CD1c-positive myeloid dendritic cell (primary cell): ENCODE results near the gene TMEM128.
"Not testable (repeated sequence)": the region's sequence is repeated elsewhere in the genome, so short reads cannot be mapped to it uniquely, and the experiment has no call there.

ENCODE experiments used
- DNase-seq: peaks from one replicate; pipeline ENCODE4 v3.0.0-alpha.2; 2016; ENCODE audit errors: extremely low spot score

TMEM128 gene

DNA sequence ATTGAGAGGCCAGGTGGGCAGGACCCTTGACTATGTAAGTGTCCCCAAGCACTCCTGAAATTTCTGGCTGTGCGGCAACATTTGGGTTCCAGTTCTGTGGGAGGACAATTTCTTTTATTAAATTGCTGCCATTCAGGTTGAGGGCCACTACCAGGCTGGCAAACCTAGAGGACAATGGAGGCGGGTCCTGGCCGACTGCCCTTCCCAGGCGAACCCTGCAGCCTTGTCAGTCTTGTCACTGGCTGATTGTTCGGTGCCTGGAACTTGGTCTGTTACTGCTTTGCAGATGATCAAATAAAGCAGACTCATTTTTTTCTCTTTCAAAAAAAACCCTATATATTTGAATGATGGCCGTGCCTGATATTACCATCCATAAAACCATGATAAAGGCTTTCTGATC, 6.6 kb upstream of the TMEM128 start:
- DNase-seq, result no peak

DNA sequence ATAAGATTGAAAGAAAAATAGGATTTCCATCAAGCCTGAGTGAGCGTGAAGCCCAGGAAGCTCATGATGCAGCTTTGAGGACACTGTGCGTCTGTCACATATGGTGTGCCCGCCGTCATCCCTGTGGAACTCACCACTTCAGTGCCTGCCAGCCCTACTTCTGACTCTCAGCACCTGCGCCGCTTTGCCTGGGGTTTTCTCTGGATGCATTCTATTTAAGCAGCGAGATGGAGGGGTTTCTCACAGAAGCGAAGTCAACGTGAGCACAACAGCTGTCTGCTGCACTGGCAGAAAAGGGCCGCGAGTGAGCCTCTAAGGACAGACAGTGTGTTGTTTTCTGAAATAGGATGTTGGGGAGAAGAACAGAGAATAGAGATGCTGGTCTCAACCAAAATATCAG, 6.2 kb upstream of the TMEM128 start:
- no peak for DNase-seq

DNA sequence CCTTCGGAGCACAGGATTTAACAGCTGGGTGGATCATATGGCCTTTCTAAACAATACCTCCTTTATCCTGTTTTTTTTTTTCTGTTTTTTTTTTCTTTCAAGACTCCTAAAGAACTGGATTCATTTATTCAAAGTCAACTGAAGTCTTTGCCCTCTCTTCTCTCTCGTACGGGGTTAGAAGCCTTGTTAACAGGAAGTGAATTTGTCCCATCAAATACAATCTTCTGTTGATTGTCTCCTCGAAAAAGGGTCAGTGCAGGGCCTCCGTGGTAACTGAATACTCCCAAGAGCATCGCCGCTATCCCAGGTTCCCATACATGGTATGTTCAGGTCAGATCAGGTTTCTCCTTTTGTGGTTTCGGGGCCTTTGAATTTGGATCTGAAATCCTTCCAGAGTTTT, 1.8 kb upstream of the TMEM128 start:
- DNase-seq, result no peak

DNA sequence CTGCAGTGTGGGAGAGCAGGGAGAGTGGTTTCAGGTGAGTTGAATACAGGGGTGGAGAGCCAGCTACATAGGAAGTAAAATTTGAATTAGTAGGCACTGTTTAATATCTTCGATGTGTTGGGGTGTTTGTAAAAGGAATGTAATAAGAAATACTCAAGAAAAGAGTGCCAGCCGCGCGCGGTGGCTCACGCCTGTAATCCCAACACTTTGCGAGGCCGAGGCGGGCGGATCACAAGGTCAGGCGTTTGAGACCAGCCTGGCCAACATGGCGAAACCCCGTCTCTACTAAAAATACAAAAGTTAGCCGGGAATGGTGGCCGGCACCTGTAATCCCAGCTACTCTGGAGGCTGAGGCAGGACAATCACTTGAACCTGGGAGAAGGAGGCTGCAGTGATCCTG, 1.3 kb upstream of the TMEM128 start:
- DNase-seq, result not testable (repeated sequence)

DNA sequence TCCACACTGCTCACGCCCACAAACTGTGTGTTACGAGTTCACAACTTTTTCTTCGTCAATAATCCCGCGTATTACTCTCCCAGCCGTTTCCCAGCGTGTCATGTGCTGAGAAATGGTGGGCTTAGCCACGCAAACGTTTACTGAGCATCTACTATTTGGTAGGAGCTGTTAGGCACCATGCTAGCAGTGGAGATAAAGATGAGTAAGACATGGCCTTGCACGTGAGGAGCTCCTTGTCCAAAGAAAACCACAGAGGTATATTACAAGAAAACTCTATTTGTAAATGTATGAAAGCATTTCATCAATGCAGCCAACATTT, 821 bp upstream of the TMEM128 start:
- no peak for DNase-seq

DNA sequence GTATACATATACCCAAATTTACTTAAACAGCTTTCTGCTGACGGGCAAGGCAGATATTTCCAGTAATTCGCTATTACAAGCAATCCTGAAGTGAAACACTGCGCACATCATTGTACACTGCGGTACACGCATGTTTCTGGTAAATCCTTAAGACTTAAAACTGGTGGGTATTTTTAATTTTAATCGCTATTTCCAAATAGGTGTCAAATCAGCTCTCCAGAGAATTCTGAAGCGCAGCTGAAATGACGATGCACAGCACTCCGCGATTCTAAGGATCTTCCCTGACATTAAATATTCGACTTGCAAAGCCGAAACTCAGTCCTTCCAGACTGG, 361 bp downstream of the TMEM128 start:
- no peak for DNase-seq

DNA sequence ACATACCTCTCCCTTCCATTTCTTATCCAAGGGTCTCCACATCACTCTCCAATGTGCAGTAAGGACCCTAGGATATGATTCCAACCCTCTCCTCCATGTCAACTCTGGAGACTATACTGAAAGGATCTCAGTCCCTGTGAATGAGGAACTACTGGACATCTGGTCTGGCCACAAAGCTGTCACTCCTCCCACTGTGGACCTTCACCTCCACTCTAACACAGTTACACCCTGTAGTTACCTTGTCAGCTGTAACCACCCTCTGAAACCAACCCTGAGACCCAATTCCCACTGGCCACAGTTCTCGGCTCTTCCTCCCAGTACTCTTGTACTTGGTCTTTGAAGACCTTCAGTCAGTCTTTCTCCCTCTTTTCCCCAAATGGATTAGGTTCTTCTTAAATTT, 2.9 kb downstream of the TMEM128 start:
- no peak for DNase-seq

DNA sequence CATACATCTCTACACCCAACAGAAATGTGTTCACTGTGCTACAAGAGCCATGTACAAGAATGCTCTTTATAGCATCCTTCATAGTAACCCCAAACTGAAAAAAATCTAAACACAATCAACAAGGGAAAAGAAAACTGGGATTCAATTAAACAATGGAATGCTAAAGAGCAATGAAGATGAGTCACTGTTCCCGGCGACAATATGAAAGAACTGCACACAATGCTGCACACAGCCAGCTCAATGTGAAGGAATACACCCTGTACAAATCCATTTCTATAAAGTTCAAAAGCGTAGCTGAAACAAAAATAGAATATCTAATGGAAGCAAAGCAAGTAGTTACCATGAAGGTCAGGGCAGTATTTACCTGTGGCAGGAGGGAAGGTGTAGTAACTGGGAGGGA, 8.5 kb downstream of the TMEM128 start:
- not testable (repeated sequence) for DNase-seq

DNA sequence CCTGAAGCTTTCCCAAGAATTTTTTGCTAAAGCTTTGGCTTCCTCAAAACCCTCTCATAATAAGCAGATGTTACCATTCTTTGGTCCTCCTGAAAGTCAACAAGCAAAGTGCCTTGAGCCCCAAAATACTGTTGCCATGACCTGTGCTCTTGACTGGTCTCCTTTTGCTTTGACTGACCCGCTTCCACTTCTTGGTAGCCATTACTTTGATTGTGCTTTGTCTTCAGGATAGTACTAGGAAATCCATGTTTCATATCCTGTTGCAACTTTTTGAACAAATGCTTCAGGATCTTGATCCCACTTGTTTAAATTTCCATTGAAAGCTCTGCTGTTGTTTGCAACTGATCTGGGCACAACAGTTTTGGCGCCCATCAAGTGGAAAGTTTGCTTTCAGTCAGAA, 14.4 kb downstream of the TMEM128 start:
- DNase-seq, result no peak

DNA sequence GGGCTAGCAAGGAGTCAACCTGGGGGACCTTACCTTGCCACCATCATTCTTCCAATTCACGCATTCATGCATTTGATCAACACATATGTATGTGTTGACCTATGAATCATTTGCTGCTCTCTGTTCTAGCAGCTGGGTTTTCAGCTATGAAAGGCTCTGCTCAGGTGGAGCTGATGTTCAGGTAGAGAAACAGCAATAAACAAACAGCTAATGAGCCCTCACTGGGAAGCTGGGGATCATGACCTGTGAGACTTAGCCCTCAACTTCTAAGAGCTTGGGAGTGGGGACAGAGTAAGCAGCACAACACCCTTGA, 19.7 kb downstream of the TMEM128 start:
- DNase-seq, result no peak

DNA sequence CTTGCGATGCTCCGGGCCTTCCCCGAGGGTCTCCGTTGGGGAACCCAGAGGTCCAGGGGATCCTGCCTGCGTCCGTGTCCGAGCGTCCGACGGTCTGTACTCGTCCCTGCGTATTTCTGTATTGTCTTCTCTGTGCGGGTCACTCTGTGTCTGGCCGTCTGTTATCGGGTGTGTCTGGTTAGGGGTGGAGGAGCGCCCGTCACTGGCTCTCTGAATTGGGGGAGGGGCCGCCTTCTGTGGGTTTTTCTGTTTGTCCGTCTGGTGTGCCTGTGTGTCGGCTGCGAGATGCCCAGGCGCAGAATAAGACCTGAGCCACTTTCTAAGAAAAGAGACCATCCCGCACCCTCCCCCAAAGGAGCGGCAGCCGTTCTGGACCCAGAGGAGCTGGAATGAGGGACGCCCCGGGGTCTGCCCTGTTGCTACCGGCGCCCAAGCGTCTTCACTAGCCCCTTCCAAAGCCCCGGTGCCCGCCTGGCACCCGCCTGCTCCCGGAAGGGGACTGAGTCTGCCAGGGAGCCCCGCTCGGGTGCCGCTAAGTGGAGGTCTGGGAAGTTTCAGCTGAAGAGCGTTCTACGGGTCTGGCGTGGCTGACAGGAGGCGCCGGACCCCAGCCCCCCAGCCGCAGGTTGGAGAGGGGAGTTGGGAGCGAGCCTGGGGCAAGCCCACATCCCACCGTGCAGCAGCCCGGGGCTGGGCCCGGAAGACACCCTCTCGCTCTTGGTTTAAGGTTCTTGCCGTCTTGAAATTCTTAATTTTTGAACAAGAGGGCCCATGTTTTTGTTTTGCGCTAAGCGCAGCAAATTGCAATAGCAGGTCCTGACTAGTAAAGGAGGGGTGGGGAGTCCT, 20.3 kb downstream of the TMEM128 start:
- no peak for DNase-seq

DNA sequence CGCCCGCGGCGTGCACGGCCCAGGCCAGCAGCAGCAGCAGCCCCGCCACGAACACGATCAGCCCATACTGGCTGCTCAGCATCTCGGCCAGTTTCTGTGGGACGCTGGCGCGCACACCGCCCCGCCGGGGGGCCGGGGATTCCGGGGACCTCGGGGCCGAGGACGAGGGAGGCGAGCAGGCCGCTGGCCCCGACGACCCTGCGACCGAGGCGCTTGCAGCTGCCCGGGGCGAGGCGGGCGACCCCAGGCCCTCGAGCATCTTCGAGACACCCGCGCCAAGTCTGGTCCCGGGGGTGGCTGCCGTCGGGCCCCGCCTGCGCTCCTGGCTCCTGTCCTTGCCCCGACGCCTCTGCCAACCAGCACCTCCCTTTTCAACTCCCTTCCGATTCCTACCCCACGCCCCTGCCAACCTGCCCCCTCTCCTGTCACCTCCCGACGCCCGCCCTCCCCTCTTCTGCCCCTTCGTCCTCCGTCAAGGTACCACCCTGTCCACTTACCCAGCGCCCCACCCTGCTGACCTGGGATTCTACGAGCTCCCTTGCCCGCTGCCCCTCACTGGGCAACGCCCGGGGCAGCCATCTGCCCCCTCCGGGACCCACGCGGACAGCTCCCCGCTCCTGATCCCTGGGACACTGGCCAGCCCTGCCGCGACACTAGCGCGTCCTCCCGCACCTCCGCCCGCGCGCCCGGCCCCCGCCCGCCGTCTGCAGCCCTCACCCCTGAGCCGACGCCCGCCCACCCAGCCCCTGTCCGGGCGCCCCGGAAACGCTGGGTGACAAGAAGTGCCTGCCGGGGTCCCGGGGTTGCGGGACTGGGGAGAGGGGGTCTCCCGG, 21.2 kb downstream of the TMEM128 start, which contains the start of gene OTOP1:
OTOP1 (minus strand) TSS at position 324 of the 833 bp plus-strand sequence; CDS start at position 259, 65 bp downstream.
- DNase-seq, result no peak

DNA sequence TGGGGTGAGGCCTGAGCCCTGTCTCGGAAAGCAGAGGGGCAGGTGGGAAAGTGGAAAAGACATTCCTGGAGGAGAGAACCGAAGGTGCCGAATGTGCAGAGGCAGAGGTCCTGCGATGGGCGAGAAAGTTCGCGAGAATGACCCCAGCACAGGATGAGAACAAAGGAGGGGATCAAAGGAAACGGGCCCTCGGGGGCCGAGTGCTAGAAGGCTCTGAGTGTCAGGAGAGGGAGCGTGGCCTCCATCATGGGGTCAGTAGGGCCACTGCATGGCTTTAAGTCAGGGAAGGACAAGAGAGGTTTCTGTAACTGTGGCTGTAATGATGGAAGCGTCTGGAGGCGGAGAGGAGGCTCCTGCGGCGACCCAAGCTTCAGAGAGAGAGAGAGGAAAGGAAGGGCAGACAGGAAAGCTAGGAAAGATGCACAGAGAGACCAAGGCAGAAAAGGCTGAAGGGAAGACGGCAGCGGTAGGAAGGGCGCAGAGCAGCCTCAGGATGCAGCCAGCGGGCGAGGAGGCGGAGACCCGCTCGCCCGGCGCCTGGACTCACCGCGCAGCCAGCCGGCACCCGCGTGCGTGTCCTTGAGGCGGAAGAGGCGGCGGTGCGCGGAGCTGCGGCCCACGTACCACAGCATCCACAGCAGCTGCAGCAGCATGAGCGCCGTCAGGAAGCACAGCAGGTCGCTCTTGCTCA, 22.0 kb downstream of the TMEM128 start:
- no peak for DNase-seq

DNA sequence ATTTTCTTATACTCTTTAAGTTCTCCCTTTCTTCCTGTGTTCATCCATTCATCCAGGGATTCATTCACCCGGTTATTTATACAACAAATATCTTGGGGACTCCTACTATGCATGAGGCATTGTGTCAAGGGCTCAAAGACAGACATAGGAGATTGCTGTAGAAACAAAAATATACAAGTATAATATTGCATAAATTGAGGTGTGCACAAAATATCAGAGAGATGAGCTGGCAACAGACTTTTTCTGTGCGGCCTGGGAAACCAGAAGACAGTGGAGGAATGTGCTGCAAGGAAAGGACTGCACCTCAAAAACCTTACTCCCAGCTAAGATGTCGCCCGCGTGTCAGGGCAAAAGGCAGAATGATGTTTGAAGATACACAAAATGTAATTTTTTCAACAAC, 30.9 kb downstream of the TMEM128 start:
- DNase-seq, result no peak

DNA sequence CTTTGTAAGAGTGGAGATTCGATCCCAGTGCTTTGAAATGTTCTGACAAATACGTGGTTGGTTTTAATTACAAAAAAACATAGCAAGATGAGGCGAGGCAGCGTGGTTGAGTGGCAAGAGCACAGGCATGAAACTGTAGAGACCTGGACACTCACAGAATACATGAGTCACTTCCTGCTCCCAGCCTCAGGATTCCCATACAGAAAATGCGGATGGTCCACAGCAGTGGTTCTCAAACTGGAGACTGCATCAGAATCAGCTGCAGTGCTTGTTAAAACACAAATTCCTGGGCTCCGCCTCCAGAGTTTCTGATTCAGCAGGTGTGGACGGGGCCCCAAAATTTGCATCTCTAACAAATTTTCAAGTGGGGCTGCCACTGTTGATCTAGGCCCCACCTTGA, 31.4 kb downstream of the TMEM128 start:
- DNase-seq, result no peak

DNA sequence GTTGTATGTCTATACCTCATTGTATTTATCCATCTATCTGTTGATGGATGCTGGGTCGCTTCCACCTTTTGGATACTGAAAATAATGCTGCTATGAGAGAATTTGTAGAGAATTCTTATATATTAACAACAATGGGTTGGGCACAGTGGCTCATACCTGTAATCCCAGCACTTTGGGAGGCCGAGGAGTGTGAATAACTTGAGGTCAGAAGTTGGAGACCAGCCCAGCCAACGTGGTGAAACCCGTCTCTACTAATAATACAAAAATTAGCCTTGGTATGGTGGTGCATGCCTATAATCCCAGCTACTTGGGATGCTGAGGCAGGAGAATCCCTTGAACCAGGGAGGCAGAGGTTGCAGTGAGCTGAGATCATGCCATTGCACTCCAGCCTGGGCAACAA, 34.3 kb downstream of the TMEM128 start:
- not testable (repeated sequence) for DNase-seq

DNA sequence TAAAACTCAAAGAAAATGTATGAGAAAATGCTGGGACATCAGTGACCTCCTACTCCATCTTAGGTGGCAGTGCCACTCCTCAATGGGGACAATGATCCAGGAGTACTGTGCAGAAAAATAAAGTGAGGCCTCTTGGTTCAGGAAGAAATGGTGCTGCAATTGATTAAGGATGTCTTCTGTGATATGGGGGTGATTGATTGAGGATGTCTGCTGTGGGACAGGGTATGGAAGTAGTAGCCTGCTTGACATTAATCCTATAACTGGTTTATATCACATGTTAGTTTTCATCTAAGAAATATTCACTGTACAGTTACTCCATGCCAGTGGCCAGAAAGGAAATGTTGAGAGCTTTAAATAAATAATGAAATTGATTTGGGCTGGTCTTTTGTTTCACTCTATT, 41.8 kb downstream of the TMEM128 start:
- no peak for DNase-seq

DNA sequence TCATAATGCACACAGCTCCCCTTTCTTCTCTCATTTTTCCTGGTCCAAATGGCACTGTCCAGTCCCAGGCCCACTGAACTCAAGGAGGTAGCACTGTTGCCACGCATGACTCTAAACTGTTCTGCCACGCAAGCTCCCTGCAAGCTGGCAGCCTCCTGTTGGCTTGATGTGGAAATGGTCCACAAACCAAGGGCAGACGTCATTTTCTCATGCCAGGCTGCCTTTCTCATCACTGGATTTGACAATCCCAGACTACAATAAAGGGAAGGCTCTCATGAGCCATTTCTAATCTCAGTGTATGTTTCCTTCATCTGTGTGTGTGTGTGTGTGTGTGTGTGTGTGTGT, 43.6 kb downstream of the TMEM128 start:
- DNase-seq, result no peak

DNA sequence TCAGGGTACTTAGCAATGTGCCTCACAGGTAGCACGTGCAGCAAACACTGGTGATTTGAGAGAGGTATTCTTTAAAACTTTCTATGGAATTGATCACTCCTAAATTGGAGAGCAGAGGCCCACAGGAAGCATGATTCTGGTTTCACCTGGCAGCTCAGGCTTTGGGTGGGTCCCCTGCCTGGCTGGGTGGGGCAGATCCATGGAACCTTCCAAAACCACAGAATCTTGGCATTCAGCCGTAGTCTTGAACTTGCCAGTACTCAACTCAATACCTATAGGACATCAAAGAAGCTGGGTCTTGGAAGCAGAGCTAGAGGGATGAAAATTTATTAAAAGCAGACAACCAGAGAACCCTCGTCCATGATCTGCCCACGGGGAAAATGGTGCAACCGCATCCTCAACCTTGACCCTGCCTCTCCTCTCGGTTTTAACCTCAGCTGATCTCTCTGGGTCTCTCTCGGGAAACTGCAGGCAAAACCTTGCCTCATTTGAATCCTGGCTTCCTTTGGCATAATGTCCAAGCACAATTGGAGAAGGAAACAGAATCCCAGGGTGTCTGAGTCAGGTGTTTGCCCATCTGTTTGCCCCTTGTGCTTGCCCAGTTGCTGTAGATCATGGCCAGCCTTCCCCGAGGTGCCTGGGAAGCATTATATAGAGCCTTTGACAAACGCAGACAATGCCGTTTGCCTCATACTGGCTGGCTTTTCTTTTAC, 44.2 kb downstream of the TMEM128 start:
- DNase-seq, result no peak

DNA sequence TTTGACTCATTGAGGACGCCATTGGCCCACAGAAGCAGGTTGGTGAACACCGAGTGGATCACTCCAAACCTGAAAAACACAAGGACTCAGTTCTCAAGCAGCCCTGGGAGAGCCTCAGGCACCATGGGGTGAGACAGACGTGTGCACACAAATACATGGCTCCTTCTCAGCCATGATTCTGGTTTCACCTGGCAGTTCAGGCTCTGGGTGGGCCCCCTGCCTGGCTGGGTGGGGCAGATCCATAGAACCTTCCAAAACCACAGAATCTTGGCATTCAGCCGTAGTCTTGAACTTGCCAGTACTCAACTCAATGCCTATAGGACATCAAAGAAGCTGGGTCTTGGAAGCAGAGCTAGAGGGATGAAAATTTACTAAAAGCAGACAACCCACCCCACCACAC, 45.5 kb downstream of the TMEM128 start:
- DNase-seq, result no peak

DNA sequence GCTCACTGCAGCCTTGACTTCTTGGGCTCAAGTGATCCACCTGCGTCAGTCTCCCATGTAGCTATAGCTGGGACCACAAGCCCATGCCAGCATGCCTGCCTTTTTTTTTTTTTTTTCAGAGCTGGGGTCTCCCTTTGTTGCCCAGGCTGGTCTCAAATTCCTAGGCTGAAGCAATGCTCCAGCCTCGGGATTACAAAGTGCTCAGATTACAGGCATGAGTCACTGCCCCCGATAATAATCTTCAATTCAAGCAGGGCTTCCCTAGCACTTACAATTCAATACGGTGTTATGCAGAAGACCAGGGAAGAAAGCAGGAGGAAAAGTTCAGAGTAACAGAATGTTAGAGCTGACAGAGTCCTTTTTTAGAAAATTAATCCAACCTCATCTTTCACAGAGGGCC, 47.4 kb downstream of the TMEM128 start:
- no peak for DNase-seq

DNA sequence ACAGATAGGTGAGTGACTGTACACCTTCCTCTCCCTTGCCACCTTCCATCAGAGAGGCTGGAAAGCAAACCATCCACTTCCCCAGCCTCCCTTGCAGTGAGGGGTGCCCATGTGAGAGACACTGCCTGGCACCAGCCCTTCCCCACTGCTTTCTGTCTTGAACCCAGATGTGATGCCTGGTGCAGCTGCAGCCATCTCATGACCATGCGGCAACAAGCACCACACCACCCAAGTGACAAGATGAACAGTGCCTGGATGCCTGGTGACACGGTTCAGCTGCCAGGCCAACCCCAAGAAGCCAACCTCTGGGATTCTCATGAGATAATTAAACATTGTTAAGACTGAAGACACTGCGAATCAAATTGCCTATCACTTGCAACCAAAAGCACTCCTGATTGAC, 52.7 kb downstream of the TMEM128 start:
- no peak for DNase-seq
